Large intestine (tissue), 3 donors: ENCODE data around the gene MTSS2. TPM values are rescaled to one million over a fixed set of nuclear protein-coding genes. Genes with fewer than 3 reads are reported as not detected.
"Not testable (repeated sequence)": the region's sequence is repeated elsewhere in the genome, so short reads cannot be mapped to it uniquely, and the experiment has no call there.

Experiments
- DNase-seq, 2 donors: peaks; one replicate each; pipeline versions ENCODE4 v3.0.0 to v3.0.0-alpha.2; 2013
- H3K27ac ChIP-seq: one replicate; pipeline ENCODE4 v1.5.1; 2013; ENCODE audit warnings: low read length
- H3K27me3 ChIP-seq: 2 replicates; pipeline ENCODE4 v1.6.1; 2013; ENCODE audit warnings: low read length; ENCODE audit not compliant: control insufficient read depth, insufficient read depth
- H3K36me3 ChIP-seq: 2 replicates; pipeline ENCODE4 v1.6.1; 2013; ENCODE audit warnings: low read length; ENCODE audit not compliant: control insufficient read depth, insufficient read depth
- H3K4me1 ChIP-seq: one replicate; pipeline ENCODE4 v1.6.1; 2013; ENCODE audit warnings: low read length; ENCODE audit not compliant: control insufficient read depth, insufficient read depth
- H3K4me3 ChIP-seq: one replicate; pipeline ENCODE4 v1.5.1; 2013; ENCODE audit warnings: low read length
- H3K9me3 ChIP-seq: one replicate; pipeline ENCODE4 v1.6.1; 2013; ENCODE audit warnings: mild to moderate bottlenecking, low read depth, low read length, moderate library complexity; ENCODE audit not compliant: control insufficient read depth
- WGBS: methylation state at CpG from one replicate; pipeline ENCODE4 v1.1.5; 2013; ENCODE audit warnings: low lambda C conversion rate; ENCODE audit not compliant: insufficient coverage; 5-methylcytosine and 5-hydroxymethylcytosine counted together
- polyA plus RNA-seq: library from polyadenylated mRNA; unstranded; fragments of 120-200 nt; gene quantifications from one replicate; pipeline ENCODE4 v1.2.1, GENCODE V29; 2013

Gene MTSS2
- polyA plus RNA-seq, 1 donor: 27.1 TPM

DNA sequence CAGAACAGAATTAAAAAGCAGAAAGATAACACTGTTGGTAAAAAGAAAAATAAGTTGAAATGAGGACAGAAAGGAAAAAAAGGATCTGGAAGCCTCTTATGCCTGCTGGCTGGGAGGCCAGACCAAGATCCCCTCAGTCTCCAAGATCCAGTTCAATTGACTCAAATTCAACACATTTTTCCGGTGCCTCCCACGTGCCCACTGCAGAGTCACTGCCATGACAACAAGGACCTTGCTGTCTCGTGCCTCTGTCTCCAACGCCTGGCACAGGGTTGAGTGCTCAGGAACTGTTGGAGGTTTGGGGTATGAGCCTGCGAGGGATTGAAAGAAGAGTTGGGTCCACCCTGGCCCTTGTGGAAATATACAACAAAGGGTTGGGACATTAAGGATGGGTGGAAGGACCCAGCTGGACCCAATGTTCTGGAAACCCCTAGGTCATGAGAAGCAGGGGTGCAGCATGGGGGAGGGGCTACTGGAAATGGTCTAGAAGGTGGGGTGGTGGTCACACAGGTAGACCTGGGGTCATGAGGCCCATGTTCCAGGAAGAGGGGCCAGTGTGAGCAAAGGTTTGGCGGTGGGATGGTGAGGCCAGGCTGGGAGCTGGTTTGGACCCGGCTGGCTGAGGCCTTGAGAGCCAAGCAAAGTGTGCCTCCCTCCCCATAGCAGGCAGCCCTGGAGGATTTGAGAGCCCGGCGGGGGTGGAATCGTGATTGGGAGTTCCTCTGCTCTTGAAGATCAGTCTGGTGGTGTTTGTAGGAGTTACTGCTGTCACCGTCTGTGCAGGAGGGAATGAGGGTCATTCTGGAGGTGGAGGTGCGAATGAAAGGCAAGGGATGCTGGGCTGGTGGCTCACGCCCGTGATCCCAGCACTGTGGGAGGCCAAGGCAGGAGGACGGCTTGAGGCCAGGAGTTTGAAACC, 38.2 kb downstream of the MTSS2 start:
- Histone ChIP-seq H3K4me3 (no peak overlapping the region), H3K9me3 (no peaks in the 10 kb centered on the region), H3K27ac (no peak overlapping the region), H3K27me3 (no peaks in the 10 kb centered on the region), H3K36me3 (peaks cover 10% of the 10 kb centered on the region), H3K4me1 (no peaks in the 10 kb centered on the region)
- no peak for DNase-seq
- WGBS: 33% methylated on average over 1 of the region's 15 CpGs

DNA sequence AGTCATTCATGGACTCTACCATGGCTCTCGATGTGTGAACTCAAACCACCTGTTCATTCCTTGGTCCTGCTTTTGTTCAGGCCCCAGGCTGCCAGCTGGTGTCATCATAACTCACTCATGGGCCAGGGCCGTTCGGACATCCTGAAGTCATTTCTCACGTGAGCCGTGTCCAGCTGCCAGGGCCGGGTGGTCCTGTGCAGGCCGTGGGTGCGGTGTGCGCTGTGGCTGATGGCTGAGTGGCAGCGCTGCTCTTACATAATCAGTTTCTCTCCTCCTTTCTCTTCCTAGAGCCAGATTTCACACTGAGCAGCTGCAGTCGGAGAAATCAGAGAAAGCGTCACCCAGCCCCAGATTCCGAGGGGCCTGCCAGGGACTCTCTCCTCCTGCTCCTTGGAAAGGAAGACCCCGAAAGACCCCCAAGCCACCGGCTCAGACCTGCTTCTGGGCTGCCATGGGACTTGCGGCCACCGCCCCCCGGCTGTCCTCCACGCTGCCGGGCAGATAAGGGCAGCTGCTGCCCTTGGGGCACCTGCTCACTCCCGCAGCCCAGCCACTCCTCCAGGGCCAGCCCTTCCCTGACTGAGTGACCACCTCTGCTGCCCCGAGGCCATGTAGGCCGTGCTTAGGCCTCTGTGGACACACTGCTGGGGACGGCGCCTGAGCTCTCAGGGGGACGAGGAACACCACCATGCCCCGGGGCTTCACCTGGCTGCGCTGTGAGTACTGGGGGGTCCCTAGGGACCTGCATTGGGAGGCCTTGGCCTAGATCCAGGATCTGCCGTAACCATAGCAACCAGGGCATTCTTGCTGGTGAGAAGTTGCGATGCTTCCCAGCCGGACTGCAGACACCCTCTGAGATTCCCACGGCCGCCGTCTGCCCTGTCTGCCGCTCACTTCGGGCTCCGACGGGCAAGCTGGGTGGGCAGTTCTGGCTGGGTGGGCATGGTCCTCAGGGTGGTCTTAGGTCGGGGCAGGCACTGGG, 39.3 kb downstream of the MTSS2 start, which contains the start of gene IL34:
TSS of gene IL34 (plus strand) at position 300 of the 982 bp plus-strand sequence. CDS start at position 689, 389 bp downstream.
- DNase-seq: no peak
- H3K9me3 ChIP-seq: no peaks in the 10 kb centered on the region
- no peak within 1 kb of the TSS for H3K27ac ChIP-seq
- H3K27me3 ChIP-seq: no peaks in the 10 kb centered on the region
- H3K4me1 ChIP-seq: no peaks in the 10 kb centered on the region
- H3K4me3 ChIP-seq: no peak within 1 kb of the TSS
- peaks cover 10% of the 10 kb centered on the region for H3K36me3 ChIP-seq
- no CpG with 5 or more reads among the region's 39 CpGs for WGBS

DNA sequence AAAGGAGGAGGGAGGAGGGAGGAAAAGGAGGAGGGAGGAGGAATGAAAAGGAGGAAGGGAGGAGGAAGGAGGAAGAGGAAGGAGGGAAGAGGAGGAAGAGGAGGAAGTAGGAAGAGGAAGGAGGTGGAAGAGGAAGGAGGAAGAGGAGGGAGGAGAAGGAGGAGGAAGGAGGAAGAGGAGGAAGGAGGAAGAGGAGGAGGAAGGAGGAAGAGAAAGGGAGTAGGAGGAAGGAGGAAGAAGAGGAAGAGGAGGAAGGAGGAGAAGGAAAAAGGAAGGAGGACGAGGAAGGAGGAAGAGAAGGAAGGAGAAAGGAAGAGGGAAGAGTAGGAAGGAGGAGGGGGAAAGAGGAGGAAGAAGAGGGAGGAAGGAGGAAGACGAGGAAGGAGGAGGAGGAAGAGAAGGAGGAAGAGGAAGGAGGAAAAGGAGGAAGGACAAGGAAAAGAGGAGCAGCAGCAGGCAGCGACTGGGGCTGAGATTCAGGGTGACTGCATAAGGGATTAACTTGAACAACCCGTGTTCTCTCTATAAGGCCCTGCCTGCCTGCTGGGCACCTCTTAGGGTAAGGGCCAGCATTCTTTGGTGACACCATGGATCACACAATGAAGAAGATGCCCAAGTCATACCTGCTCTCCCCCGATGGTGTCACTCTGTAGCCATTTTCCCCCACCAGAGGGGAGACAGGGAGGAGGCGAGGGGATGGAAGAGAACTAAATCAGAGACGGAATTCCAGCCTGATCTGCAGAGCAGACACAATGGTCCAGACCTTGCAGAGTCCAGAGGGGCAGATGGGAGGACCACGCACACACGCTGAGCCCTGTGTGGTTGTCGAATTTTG, 40.9 kb downstream of the MTSS2 start:
- WGBS: 84% methylated on average over 3 of the region's 10 CpGs

DNA sequence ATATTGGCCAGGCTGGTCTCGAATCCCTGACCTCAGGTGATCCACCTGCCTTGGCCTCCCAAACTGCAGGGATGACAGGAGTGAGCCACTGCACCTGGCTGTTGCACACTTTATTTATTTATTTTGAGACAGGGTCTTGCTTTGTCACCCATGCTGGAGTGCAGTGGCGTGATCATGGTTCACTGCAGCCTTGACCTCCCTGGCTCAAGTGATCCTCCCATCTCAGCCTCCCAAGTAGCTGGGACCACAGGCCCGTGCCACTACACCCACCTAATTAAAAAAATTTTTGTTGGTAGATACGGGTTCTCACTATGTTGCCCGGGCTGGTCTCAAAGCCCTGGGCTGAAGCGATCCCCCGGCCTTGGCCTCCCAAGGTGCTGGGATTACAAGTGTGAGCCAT, 42.6 kb downstream of the MTSS2 start:
- H3K27me3 ChIP-seq, H3K4me3 ChIP-seq, H3K4me1 ChIP-seq, H3K36me3 ChIP-seq, DNase-seq, H3K9me3 ChIP-seq, H3K27ac ChIP-seq: not testable (repeated sequence)
- 86% methylated on average over 4 of the region's 7 CpGs for WGBS

More for the DNA sequence above, 40.9 kb downstream of the MTSS2 start:
- no peaks in the 10 kb centered on the region for H3K4me1 ChIP-seq
- DNase-seq: no peak
- no peaks in the 10 kb centered on the region for H3K9me3 ChIP-seq
- H3K36me3 ChIP-seq: peaks cover 10% of the 10 kb centered on the region
- H3K4me3 ChIP-seq: no peak overlapping the region
- H3K27ac ChIP-seq: no peak overlapping the region
- no peaks in the 10 kb centered on the region for H3K27me3 ChIP-seq

DNA sequence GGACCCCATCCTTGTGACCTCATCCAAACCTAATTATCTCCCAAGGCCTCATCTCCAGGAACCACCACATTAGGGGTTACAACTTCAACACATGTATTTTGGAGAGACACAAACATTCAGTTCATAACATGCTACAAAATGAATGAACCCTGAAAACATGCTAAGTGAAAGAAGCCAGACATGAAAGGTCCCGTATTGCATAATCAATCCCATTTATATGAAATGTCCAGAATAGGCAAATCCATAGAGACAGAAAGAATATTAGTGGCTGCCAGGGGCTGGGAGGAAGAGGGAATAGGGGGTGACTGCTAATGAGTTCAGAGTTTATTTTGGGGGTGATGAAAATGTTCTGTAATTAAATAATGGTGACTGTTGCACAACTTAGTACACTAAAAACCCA, 43.2 kb downstream of the MTSS2 start:
- Histone ChIP-seq H3K4me1 (no peaks in the 10 kb centered on the region), H3K4me3 (no peak overlapping the region), H3K36me3 (peaks cover 2% of the 10 kb centered on the region), H3K27ac (no peak overlapping the region), H3K9me3 (no peaks in the 10 kb centered on the region), H3K27me3 (no peaks in the 10 kb centered on the region)
- no peak for DNase-seq
- WGBS: no CpG with 5 or more reads among the region's 1 CpG

DNA sequence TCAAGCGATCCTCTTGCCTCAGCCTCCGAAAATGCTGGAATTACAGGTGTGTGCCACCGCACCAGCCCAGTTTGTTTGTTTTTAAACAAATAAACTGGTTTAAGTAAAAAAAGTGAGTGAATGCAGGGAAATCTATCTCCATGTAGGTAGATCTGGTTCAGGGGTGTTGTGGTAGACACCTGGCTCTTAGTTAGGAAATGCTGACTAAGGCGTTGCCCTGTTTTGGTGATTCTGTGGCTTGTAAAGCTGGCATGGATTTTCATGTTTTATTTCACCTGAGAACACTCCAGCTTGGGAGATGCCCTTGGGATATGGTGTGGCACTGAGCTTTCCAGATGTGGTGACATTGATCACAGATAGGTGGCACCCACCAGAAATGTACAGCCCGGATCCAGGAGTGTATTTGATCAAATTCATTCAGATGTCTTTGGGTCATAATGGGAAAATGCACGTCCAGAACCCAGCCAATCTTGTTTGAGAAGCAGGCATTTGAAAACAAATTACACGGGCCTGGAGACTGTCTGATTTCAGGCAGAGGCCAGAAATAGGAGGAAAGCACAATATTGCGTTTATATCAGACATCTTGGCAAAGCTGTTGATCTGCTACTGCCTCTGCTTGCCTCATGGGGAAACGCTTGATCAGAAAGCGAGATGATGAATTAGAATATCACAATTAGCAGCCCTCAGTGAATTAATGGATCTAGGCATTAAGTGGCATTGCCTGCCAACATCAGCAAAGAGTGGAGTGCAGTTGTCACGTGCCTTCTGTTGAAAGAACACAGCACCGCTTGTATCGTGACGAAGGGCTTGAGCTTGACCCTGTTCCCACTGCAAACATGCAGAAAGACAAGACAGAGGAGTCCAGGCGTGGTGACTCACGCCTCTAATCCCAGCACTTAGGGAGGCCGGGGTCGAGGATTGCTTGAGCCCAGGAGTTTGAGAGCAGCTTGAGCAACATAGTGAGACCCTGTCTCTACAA, 46.8 kb downstream of the MTSS2 start:
- Histone ChIP-seq H3K36me3 (no peaks in the 10 kb centered on the region), H3K9me3 (no peaks in the 10 kb centered on the region), H3K27me3 (no peaks in the 10 kb centered on the region), H3K27ac (no peak overlapping the region), H3K4me1 (no peaks in the 10 kb centered on the region), H3K4me3 (no peak overlapping the region)
- peak; percentile 39 to 43 for DNase-seq
- 63% methylated on average over 2 of the region's 18 CpGs for WGBS

Other genes starting within 250 kb of the MTSS2 start
- 19.7 TPM for gene ST3GAL2, start 247.0 kb downstream of the MTSS2 start, polyA plus RNA-seq
- 38.0 TPM for gene FCSK, start 231.5 kb downstream of the MTSS2 start, polyA plus RNA-seq
- 59.6 TPM for gene COG4, start 162.5 kb downstream of the MTSS2 start, polyA plus RNA-seq
- 202 TPM for gene SF3B3, start 162.2 kb downstream of the MTSS2 start, polyA plus RNA-seq
- gene IL34, start 39.5 kb downstream of the MTSS2 start, polyA plus RNA-seq: 16.9 TPM
- gene VAC14, start 115.1 kb upstream of the MTSS2 start, polyA plus RNA-seq: 40.3 TPM